SH-SY5Y (cell line): Measurements from ENCODE around the gene ARFGAP3.

Experiments used
- GATA2 ChIP-seq: IDR thresholded peaks from 2 replicates; pipeline ENCODE4 v1.6.1; 2011; ENCODE audit warnings: mild to moderate bottlenecking, low read depth, low read length
- GATA3 ChIP-seq: IDR thresholded peaks from 2 replicates; pipeline ENCODE4 v1.6.1; 2011; ENCODE audit warnings: low read depth, mild to moderate bottlenecking, low read length, moderate library complexity

- no peak for TF ChIP-seq GATA2
- no peak for TF ChIP-seq GATA3
Observed at GRCh38 chr22:42788466-42788865, 68.6 kb downstream of the ARFGAP3 start.
